Measurements from ENCODE around the gene SARDH.

Gene SARDH

DNA sequence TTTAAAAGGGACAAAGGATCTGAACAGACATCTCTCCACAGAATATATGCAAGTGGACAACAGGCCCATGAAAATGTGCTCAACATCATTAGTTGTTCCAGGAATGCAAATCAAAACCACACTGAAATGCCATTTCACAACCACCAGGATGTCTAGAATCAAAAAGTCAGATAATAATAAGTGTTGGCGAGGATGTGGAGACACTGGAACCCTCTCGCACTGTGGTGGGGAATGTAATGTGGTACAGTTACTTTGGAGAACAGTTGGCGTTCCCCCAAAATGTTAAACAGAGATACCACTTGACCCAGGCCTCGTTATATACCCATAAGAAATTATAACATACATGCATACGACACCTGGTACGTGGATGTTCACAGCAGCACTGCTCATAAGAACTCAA lies 38.6 kb downstream of the SARDH start:
- no peak for DNase-seq

DNA sequence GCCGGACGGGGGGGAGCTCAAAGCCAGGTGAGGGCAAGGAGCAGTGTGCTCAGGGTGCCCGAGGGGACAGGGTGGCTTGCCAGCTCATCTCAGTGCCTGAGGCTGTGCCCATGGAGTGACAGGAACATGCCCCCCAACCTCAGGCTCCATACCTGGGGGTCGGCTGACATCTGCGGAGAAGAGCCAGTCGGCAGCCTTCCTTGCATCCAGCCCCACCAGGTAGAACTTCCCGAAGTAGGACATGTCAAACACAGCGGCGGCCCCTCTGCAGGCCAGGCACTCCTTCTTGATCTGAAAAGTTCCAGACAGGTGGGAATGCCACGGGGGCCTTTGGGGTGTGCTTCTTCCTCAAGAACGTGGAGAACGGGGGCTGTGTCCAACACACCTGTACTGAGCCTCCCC lies 42.1 kb downstream of the SARDH start:
- no peak for DNase-seq

DNA sequence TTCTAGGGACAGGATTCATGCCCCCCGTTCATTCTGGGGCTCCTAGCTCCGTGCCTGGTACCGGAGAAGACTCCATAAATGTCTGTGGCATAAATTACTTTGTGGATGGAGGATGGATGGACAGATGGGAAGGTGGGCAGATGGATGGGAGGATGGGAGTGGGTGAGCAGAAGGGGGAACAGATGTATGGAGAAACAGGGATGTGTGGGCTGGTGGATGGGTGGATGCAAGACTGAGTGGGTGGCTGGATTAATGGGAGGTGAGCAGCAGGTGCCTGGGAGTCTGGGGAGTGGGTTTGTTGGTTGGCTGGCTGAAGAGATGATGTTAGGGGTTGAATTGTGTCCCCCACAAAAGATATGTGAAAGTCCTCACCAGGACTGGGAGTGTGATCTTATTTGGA lies 43.5 kb downstream of the SARDH start:
- DNase-seq = no peak

DNA sequence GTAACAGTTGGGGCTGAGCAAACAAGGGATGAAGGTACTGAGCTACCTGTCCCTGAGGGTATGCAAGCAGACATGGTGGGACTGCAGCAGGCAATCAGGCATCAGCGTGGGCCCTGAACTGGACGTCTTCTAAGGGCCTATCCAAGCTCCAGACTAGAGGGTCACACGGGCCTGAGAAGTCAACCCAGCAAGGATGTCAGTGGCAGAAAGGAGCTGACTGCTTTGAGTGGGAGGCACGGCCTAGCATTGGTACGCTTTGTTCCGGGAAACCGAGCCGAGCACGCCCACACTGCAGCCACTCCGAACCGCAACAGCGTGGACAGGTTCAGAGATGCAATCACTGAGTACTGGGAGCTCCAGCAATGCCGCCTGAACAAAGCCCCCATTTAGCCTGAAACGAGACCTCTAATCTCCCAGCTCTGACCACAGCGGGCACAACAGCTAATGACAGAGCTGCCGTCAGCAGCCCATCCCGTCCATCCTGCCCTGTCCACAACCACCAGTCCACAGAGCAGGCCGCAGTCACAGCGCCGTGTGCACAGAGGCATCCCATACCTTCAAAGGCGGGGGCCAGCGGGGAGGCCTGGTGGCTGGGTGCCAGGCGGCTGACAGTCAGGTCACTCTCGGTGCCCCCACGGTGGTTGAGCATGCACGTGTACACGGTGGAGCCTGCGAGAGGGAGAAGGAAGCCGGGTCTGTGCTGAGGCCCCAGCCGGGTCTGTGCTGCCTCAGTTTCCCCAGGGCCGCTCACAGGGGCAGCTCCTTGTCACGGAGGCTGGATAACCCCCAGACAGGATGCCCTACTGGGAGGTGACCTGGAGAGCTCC lies 44.2 kb downstream of the SARDH start:
- no peak for DNase-seq

DNA sequence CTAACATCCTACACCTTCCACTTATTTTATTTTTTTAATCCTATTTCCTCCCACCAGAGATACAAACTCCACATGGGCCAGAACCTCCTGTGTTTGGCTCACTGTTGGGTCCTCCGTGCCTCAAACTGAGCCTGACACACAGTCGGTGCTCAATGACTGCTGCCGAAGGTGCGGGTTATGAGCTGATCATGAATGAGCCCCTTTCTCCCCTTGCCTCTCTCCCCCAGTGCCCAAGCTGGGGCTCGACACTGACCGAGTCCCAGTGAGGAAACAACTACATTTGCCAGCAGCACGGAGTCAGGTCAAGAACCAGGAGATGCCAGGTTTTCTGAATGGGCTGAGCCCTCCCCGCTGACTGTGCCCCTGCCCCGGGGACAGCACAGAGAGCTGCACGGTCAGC lies 45.0 kb downstream of the SARDH start:
- no peak for DNase-seq

DNA sequence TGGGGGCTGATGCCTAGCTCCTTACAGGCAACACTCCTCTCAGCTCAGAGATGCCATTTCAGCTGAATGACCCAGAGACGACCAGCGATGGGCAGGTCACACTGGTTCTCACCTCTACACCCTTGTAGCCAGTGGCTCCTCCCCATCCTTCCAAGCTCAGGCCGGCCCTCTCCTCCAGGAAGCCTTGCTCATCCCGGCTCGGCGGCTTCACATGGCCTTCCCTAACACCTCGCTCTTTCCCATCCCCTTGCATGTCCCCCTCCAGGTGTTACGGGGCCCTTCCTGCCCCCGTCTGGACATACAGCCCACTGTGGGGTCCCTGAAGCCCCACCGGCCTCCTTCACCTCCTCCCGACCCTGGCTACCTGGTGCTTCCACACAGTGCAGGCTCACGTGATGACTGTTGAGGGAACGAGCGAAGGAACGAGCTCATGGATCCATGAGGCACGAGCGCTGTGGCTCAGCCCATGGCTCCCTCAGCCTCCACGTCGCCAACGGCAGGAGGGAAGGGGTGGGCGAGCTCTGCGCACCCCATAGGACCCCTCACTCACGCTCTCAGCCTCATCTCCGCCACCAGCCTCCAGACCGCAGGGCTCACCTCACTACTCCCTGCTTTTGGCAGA lies 45.7 kb downstream of the SARDH start:
- DNase-seq = no peak

DNA sequence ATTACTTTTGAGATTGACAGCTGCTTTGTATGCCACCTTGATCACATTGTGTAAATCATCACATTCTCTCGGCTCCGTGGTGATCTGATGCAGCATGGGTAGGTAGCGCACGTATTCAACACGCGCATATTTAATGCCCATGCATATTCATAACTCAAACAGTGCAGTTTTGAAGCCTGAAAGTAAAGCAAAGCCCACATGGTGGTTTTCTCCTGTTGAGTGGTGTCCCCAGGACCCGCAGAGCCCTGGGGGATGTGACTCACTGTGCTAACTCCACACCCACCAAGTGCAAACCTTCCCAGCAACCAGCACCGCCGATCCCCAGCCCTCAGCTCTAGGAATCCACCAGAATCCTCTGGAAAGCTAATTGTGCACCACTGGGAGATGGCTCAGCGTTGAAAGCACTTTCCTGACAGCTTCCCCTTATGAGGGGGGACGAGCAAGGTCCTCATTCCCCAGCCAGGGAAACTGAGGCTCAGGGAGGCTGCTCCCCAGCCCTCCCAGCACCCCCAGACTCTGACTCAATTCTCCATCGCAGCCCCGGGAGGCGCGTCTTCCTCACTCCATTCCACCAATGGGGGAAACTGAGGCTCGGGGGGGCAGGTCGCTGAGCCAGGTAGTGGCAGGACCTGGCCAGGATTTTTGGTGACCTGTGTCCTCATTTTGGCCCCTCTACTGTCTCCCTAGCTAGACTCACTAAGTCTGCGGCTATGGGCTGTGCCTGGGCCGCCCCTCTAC lies 46.4 kb downstream of the SARDH start:
- no peak for DNase-seq

DNA sequence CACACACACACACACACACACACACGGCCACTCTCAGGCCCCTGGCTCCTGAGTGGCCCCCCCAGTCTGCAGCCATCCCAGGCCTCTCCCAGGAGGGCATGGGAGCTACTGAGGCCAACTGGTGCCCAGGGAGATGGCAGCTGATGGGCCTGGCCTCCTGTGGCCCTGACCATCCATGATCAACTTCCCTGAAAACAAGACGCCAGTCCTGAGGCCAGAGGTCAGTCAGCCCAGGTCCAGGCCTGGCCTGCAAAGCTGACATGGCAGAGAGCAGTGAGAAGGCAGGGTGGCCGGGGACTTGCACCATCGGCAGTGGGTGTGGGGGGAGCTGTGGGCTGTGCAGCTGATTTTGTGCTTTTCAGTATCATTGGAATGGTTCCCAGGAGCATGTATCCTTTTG lies 47.0 kb downstream of the SARDH start:
- no peak for DNase-seq

DNA sequence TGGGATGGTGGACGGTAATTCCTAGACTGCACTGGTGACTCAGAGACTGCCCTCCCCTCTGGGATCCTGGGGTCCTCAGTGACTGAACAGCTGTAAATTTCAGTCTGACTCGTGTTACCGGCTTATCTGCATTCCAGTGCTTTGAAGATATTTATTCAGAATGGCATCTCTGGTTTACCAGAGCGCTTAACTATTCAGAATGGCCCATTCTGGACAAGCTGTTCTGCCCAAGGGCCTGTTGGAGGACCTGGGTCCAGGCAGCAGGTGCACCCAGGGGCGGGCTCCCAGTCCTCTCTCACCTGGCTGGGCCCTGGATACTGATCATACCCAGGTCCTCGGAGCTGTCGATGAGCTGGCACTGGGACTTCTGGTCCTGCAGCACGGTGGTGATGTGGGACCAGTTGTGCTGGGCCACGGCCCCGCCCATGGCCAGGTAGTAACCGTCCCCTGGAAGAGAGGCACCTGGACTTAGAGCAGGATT lies 48.0 kb downstream of the SARDH start:
- DNase-seq = no peak

DNA sequence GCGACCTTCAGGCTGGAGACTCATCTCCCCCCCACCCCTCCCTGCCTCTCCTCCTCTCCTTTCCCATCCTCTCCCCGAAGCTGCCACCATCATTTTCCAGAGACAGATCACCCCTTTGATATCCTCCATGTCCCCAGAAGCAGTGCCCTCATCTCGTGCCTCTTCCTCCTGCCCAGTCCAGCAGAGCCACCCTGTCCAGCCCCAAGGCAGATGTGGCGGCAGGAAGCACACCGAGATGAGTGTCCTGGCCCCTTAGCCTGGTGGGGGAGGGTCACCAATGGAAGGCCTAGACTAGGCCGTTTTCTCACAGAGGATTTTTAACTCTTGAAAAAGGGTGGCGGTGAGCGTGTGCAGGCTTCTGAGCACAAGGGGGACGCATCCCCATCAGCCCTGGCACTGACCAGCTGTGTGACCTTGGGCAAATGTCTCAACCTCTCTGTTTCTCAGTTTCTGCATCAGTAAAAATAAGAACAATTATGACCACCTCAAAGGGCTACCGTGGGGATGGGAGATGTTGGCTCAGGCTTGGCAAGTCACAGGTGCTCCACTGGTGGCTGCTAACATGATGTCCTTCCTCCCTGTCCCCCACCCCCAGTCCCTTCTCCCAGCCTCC lies 48.9 kb downstream of the SARDH start:
- DNase-seq = no peak

DNA sequence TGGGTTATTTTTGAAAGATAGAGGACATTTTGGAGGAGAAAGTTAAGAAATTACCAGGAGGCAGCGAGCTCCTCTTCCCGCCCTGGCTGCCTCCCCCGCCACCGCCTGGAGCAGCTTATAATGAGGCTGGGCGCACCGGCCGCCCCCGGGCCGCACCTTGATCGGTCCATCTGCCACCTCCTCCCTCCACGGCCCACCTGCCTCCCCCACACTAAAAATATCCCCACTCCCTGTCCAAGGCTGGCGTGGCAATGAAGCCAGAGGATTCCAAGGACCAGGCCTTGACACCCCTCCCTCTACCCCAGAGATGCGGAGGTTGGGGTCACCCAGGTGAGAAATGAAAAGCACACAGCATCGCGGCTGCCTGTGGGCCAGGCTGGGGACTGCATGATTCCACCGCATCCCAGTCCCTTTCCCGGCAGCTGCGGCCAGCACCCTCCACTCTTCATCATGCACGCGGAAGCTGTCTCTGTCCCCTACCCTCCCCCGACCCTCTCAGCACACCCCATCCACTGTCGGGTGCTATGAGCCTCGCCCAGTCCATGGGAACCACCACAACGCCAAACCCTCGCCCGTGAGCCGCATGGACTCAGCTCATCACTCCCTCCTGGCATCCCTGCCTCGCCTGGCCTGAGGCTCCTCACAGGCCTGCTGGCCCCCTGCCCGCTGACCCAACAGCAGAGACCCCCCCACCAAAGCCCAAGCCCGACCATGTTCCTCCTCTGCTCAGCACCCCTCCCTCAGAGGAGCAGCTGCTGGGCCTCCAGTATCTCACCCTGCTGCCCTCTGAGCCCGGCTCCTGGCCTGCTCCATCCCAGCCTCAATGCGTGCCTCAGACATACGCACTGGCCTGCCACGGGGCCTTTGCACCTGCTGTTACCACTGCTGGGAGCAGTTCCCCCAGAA lies 50.0 kb downstream of the SARDH start:
- DNase-seq = no peak

DNA sequence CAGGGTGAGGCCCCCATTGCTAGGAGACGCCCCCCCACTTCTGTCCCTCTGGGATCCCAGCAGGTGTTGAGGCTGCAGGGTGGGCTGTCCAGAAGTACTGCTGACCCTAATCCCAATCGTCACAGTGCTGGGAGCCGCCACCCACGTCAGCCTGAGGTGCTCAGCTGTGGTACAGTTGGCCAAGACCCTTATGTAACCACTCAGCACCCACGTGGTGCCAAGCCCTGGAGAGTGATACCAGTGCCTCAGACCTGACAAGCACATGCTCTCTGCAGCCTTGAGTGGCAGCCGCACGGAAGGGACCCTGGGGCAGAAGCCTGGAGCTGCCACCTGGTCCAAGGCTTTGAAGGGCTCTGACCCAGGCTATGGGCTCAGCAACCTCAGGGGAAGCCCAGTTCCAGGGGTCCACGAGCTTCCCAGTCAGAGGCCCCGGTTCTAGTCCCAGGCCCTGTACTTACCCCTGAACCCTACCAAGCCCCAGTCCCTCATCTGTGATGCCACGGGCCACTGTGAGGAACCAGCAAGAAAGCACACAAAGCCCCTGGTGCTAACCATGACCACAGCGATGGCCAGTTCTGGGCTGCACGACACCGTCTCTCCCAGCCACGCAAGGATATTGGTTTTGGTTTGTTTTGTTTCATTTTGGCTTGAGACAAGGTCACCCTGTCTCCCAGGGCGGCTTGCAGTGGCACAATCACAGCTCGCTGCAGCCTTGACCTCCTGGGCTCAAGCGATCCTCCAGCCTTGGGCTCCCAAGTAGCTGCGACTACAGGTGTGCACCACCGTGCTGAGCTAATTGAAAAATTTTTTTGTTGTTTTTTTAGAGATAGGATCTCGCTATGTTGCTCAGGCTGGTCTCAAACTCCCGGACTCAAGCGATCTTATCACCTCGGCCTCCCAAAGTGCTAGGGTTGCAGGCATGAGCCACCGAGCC lies 51.2 kb downstream of the SARDH start:
- no peak for DNase-seq

DNA sequence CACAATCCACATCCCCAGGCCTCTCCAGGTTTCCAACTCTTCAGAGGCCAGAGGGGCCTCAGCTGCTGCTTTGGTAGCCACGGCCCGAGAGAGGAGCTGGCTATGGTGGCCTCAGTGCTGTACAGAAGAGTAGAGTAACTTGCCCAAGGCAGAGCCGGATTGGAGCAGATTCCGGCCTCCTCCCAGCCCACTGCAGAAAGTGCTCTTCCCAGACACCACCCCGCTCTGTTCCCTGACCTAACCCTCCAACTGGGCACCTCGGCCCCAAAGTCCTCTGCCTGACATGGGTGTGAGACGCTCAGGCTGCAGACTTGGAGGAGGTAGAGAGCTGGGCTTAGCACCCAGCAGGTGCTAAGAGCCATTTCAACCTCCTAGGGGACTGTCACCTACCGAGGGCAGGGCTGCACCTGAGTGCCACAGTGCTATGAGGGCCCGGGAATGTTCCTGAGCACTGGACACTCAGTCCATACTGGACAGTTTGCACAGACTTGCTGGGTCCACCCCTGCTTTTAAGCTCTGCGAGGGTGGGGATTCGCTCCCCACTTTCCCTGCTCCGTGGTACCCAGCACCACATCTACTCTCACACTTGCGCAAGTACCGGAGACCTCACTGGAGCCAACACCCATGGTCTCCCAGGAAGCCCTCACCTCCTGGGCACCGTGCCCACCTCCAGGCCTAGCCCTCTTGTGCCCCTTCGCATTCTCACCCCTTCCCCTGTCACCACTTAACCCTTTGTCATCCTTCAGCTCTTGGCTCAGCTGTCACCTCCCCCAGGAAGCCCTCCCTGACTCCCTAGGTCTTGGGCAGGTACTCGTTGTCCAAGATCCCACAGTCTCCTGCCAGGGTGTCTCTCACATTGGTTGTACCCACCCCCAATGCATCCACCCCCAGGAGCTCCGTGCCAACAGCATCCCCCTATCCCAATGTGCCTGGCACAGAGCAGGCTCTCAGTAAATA lies 52.2 kb downstream of the SARDH start:
- DNase-seq = no peak

DNA sequence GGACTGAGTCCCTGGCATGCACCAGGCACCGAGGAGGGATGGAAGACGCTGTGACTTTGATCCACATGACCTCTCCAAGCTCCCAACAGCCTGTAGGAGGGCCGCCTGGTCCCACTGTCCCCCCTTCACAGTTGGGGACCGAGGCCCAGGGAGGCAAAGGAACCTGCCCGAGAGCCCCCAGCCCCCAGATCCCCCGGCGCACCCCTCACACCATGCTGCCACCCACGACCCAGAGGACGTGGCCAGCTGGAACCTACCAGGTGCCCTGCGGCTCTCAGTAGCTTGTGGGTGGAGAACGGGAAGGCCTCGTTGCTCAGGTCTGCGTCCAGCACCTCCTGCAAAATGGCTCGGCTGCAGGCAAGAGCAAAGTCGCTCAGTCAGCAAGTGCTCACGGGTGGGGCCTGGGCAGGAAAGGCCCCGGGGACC lies 53.2 kb downstream of the SARDH start:
- no peak for DNase-seq

DNA sequence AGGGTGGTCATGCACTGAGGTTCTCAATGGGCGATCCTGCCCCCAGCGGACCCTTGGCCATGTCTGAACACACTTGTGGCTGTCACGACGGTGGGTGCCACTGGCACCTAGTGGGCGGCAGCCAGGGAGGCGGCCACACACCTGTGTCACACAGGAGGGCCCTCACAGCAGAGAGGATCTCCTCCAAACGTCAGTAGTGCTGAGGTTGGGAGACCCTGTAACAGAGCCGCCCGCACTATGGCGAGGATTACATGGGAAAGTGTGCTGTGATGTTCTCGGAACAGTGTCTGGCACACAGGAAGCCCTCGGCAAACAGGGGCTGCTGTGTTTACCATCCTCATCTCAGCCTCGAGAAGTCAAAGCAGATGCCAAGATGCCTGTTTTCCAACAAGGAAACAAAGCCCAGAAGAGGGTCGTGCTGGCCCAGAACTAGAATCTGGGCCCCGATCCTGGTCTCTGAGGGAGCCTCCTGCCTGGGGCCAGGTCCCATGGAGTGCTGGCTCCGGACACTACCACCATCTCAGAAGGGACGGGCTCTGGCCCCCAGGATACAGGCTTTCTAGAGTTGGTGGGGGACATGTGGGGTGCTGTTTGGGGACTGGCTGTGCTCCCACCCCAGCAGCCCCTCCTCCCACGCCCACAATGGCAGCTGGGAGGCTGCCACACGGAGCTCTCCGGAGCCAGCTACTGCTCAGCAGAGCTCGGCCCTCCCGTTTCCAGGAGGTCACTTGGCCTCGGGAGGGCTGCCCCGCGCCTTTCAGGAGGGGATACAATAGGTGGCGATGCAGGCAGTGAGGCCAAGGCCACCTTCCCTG lies 53.8 kb downstream of the SARDH start:
- DNase-seq = no peak

DNA sequence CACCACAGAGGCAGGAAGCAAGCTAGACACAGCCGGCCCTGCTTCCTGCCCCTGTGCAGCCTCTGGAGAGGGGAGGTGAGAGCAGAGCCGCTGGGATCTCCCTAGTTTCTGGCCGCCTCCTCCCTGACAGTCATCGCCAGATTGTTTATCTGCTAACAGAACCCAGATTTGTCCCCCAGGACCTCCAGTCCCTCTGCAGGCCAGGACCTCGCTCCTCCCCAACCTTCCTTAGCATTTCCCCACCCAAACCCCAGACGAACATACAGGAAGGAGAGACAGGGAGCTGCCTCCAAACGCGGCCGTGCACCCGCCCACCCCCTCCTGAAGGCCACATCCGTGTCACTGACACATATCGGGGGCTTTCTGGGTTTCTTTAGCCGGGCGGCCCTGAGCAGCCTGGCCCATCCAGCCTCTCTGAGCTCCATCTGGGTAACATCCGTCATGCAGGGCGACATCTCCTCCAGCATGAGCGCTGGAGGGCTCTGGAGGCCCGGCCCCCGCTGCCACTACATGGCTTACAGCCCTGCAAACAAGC lies 54.5 kb downstream of the SARDH start:
- no peak for DNase-seq

DNA sequence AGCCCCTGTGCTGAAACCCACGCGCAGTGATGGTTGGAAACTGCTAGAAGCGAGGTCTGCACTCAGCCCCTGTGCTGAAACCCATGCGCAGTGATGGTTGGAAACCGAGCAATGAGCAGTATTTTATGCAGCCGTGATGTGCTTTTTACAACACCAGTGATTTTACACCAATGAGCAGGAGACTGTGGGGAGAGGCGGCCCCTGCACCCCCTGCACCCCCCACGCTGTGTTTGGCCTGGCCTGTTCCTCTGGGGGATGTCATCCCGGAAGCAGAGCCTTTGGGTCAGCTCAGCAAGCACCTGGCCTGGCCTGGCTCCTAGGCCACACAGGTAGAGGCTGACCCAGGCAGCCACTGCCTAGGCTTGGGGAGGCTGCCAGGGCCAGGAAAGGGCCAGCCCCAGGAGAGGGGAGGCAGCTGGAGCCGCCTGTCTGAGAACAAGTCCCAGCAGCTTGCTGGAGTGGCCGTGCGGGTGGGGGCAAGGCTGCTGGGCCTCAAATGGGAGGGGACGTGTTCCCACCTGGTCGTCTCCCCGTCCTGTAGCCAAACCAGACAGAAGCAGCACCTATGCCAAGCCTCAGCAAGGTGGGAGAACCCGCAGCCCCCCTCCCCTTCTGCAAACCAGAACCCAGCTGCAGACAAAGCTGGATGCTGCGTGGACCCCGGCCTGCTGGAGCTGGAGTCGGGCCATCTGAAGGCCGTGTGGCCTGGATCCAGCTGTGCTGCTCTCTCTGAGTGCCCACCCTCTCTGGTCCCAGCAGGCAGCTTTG lies 55.1 kb downstream of the SARDH start:
- DNase-seq = no peak
